GM12878 (cell line): ENCODE measurements around the gene HLA-DRA. TPM values are rescaled to one million over a fixed set of nuclear protein-coding genes. Genes with fewer than 3 reads are reported as not detected.
A peak's percentile ranks its signal among the peaks of the same experiment; 100 is the strongest.

Experiments used
- ATAC-seq: fragments of 200-7000 bp; cut with Tn5 transposase; 3 replicates; pipeline ENCODE4 v1.9.1; 2020; ENCODE audit warnings: mild to moderate bottlenecking, moderate library complexity
- BruUV-seq: library from RNA; stranded (reverse); fragments of 400-500 nt; replicated peaks from 2 replicates; lab custom pipeline; 2021; lab: Mats Ljungman, UMichigan
- CTCF ChIA-PET: fragments of 300-600 bp; sonication (Branson Sonifier 250); formaldehyde crosslinking; extraction: SDS; loops from one replicate; lab custom pipeline; 2021; ENCODE audit warnings: inconsistent platforms; lab: Yijun Ruan, JAX
- POLR2A ChIA-PET: fragments of 350-600 bp; formaldehyde crosslinking; extraction: SDS; loops from one replicate; lab custom pipeline; 2021; ENCODE audit warnings: inconsistent platforms; lab: Charles Lee
- RAD21 ChIA-PET: fragments of 300-600 bp; sonication (Branson Sonifier 250); formaldehyde crosslinking; loops from one replicate; lab custom pipeline; 2023; ENCODE audit warnings: antibody characterized with exemption; ENCODE audit not compliant: unreplicated experiment; lab: Charles Lee
- SMC1A ChIA-PET: fragments of 300-600 bp; sonication (Branson Sonifier 250); formaldehyde crosslinking; loops from one replicate; lab custom pipeline; 2023; ENCODE audit not compliant: unreplicated experiment, uncharacterized antibody; lab: Charles Lee
- DNase-seq: peaks from one replicate; pipeline ENCODE4 v3.0.0-alpha.2; 2011; ENCODE audit warnings: low read depth, low spot score
- FAIRE-seq: peaks from 3 replicates; lab custom pipeline; 2011; peaks lifted over from hg19 to GRCh38; lab: Jason Lieb, UNC
- H2AFZ ChIP-seq: 2 replicates; pipeline ENCODE4 v1.6.0; 2011; ENCODE audit warnings: low read depth, low read length, control low read depth; ENCODE audit not compliant: control insufficient read depth
- H3K27ac ChIP-seq: 2 replicates; pipeline ENCODE4 v1.5.1; 2011; ENCODE audit warnings: control low read depth; ENCODE audit not compliant: control insufficient read depth, insufficient read depth
- H3K27me3 ChIP-seq, 2 experiments: replicated peaks in 1 of 2; 2 replicates each; pipeline versions ENCODE4 v1.6.0 to v1.6.1; 2011; ENCODE audit warnings: low read length in 1 of 2; ENCODE audit not compliant: control insufficient read depth in 2 of 2, insufficient read depth in 2 of 2
- H3K36me3 ChIP-seq, 2 experiments: 2 replicates each; pipeline ENCODE4 v1.5.1; 2011; ENCODE audit warnings: low read length in 1 of 2; ENCODE audit not compliant: control insufficient read depth in 2 of 2, insufficient read depth in 2 of 2
- H3K4me1 ChIP-seq: 2 replicates; pipeline ENCODE4 v1.6.1; 2011; ENCODE audit warnings: mild to moderate bottlenecking, low read length, moderate library complexity, mixed read lengths; ENCODE audit not compliant: control insufficient read depth, insufficient read depth
- H3K4me2 ChIP-seq: 2 replicates; pipeline ENCODE4 v1.6.0; 2011; ENCODE audit warnings: control low read depth; ENCODE audit not compliant: control insufficient read depth, insufficient read depth
- H3K4me3 ChIP-seq: fragments of 200-600 bp; sonication (generic); 2 replicates; pipeline ENCODE4 v1.5.1; 2016
- H3K79me2 ChIP-seq: 2 replicates; pipeline ENCODE4 v1.6.0; 2011; ENCODE audit warnings: low read length; ENCODE audit not compliant: control insufficient read depth, insufficient read depth
- H3K9ac ChIP-seq: 2 replicates; pipeline ENCODE4 v1.8.0; 2011; ENCODE audit warnings: low read length, control low read depth, mixed read lengths; ENCODE audit not compliant: control insufficient read depth, insufficient read depth
- H3K9me3 ChIP-seq: replicated peaks from 3 replicates; pipeline ENCODE4 v1.5.1; 2011; ENCODE audit warnings: mild to moderate bottlenecking, low read length; ENCODE audit not compliant: control insufficient read depth, insufficient read depth
- H4K20me1 ChIP-seq: 2 replicates; pipeline ENCODE4 v1.6.0; 2011; ENCODE audit not compliant: control insufficient read depth, insufficient read depth
- ATF3 ChIP-seq: IDR thresholded peaks from 2 replicates; pipeline ENCODE4 v1.6.1; 2011; ENCODE audit warnings: low read depth, mild to moderate bottlenecking, low read length, moderate library complexity, borderline replicate concordance; ENCODE audit errors: extremely low read depth
- CTCF ChIP-seq, 3 experiments: IDR thresholded peaks in 2 of 3; conservative IDR thresholded peaks in 1 of 3; 2 replicates each; pipeline ENCODE4 v1.5.1; 2011; ENCODE audit warnings: low read depth in 3 of 3, low read length in 3 of 3, mild to moderate bottlenecking in 3 of 3, control low read depth in 2 of 3, moderate library complexity in 2 of 3, inconsistent platforms in 1 of 3, mixed read lengths in 1 of 3; ENCODE audit not compliant: control insufficient read depth in 2 of 3, insufficient read depth in 1 of 3; ENCODE audit errors: extremely low read depth in 1 of 3
- EED ChIP-seq: sonication (generic); IDR thresholded peaks from 2 replicates; pipeline ENCODE4 v1.6.1; 2016; ENCODE audit warnings: antibody characterized with exemption, low read depth
- MLLT1 ChIP-seq: fragments of 450-650 bp; IDR thresholded peaks from 2 replicates; pipeline ENCODE4 v1.6.1; 2016; ENCODE audit warnings: mild to moderate bottlenecking
- PBX3 ChIP-seq: IDR thresholded peaks from 2 replicates; pipeline ENCODE4 v1.6.1; 2011; ENCODE audit warnings: mild to moderate bottlenecking, low read depth, low read length, moderate library complexity; ENCODE audit not compliant: insufficient replicate concordance
- PKNOX1 ChIP-seq: fragments of 450-650 bp; IDR thresholded peaks from 2 replicates; pipeline ENCODE4 v1.6.1; 2016; ENCODE audit warnings: mild to moderate bottlenecking
- SIN3A ChIP-seq: IDR thresholded peaks from 2 replicates; pipeline ENCODE4 v1.6.1; 2012; ENCODE audit warnings: low read depth, low read length, improper control_type of control experiment
- SMC3 ChIP-seq: IDR thresholded peaks from 2 replicates; pipeline ENCODE4 v1.6.1; 2011; ENCODE audit warnings: low read length, improper control_type of control experiment, borderline replicate concordance
- ZNF207 ChIP-seq: fragments of 450-650 bp; IDR thresholded peaks from 2 replicates; pipeline ENCODE4 v1.6.1; 2014; ENCODE audit warnings: antibody characterized with exemption, mild to moderate bottlenecking, borderline replicate concordance
- WGBS: methylation state at CpG from one replicate; pipeline ENCODE4 v1.1.6; 2016; ENCODE audit warnings: low lambda C conversion rate; ENCODE audit not compliant: insufficient replicate concordance, insufficient coverage; ENCODE audit errors: missing lambda C conversion rate; 5-methylcytosine and 5-hydroxymethylcytosine counted together
- in situ Hi-C: fragments of 300-500 bp; cut with MboI; formaldehyde crosslinking; loops from 9 replicates; pipeline ENCODE4 v1.14.3; 2018; ENCODE audit warnings: mixed read lengths
- intact Hi-C: fragments of 100-400 bp; cut with micrococcal nuclease; formaldehyde crosslinking; loops from one replicate; pipeline ENCODE4 v1.14.2; 2022; ENCODE audit not compliant: unreplicated experiment
- polyA plus RNA-seq, 11 experiments: library from polyadenylated mRNA; depleted of rRNA in 4 of 11; unstranded in 6 of 11; stranded (reverse) in 5 of 11; fragments of >200 nt; fragmentation: Nextera tagmentation in 4 of 11; fragmentation: Illumina TruSeq in 1 of 11; extraction: Ambion mirVana in 4 of 11; extraction: Trizol in 1 of 11; gene quantifications; 1 replicate in 1 of 11; 2 replicates in 10 of 11; pipeline versions ENCODE4 v1.2.1 to v1.2.3, GENCODE V29; 2011 to 2016; ENCODE audit warnings: inconsistent platforms in 2 of 11, missing spikeins in 2 of 11, low read depth in 1 of 11
- total RNA-seq, 4 experiments: library from RNA; depleted of rRNA in 3 of 4; stranded (reverse); fragments of >200 nt in 3 of 4; fragmentation: Illumina TruSeq in 1 of 4; extraction: Trizol in 1 of 4; gene quantifications; 2 replicates each; pipeline versions ENCODE4 v1.2.1 to v1.2.3, GENCODE V29; 2013 to 2021

HLA-DRA gene
- total and polyA plus RNA-seq, 10 of the 15 experiments (the other 5 are each of a cell fraction or from before 2014, with no cell fraction given), result 2,040 to 7,093 (median 2,859) TPM

- TF ChIP-seq PBX3 (peak; percentile 59), SMC3 (peak; percentile 32; the same call in 1 of the 2 replicates), SIN3A (no peak), ATF3 (no peak), MLLT1 (no peak), EED (no peak), ZNF207 (no peak), PKNOX1 (peak; percentile 92), CTCF (IDR thresholded peaks at IDR 0.05 in 2 of 3, conservative IDR thresholded peaks at IDR 0.05 in 1 of 3; ENCODE audit: control insufficient read depth in 2 of 3, extremely low read depth in 1 of 3, insufficient read depth in 1 of 3, low read depth in 3 of 3, low read length in 3 of 3) (peak; percentile 23 to 47 (median 25); a peak in 3 of 6 replicates)
- ChIA-PET CTCF (interaction anchor here (0.6 to 5.5 kb wide), 18 partner anchors 10 to 325 kb away, joined by 3 to 47 read pairs (median 4); no protein-coding TSS in a partner anchor), POLR2A (interaction anchor here (0.8 to 6.4 kb wide), 9 partner anchors 10 to 162 kb away, joined by 3 to 64 read pairs (median 4); no protein-coding TSS in a partner anchor), RAD21 (interaction anchor here (0.8 to 3.8 kb wide), 13 partner anchors 14 to 393 kb away, joined by 3 to 23 read pairs (median 5); partner anchors contain the start of genes HLA-DQB1, HLA-DRA, PSMB9 and TAP1), SMC1A (interaction anchor here (0.6 to 4.6 kb wide), 11 partner anchors 12 to 241 kb away, joined by 3 to 27 read pairs (median 5); partner anchors contain the start of genes HLA-DQA1 and HLA-DRA)
- no peak overlapping the region for H3K9ac ChIP-seq
- H3K36me3 ChIP-seq, result no peaks in the 10 kb centered on the region
- intact Hi-C loops (no loop called here), in situ Hi-C loops (no loop called here)
- WGBS, result 0% methylated on average over 4 of the region's 4 CpGs
- BruUV-seq, result no TSS peak
- peaks cover 6% of the 10 kb centered on the region for H3K4me1 ChIP-seq
- H3K27ac ChIP-seq, result no peak overlapping the region
- no peaks in the 10 kb centered on the region for H3K79me2 ChIP-seq
- FAIRE-seq, result peak; percentile 7
- no peak for DNase-seq
- H3K4me3 ChIP-seq, result peak overlapping the region; percentile 21; the same call in 1 of the 2 replicates
- H4K20me1 ChIP-seq, result no peaks in the 10 kb centered on the region
- no peaks in the 10 kb centered on the region for H3K27me3 ChIP-seq
- ATAC-seq, result peak; percentile 64
- no peak overlapping the region for H2AFZ ChIP-seq
- no peaks in the 10 kb centered on the region; the same call in 1 of the 3 replicates for H3K9me3 ChIP-seq
- 0 out of 2 replicates have a peak overlapping the region, but pooled peaks have one; percentile 11 for H3K4me2 ChIP-seq
These were observed 20.8 kb downstream of the HLA-DRA start for GRCh38 chr6:32460528-32460927.
